PC-3 (cell line): Measurements from ENCODE around the gene SAFB. TPM values are rescaled to one million over a fixed set of nuclear protein-coding genes. Genes with fewer than 3 reads are reported as not detected.

Experiments used
- ATAC-seq: fragments of 200-7000 bp; cut with Tn5 transposase; 2 replicates; pipeline ENCODE4 v1.9.1; 2020; ENCODE audit warnings: mild to moderate bottlenecking, moderate library complexity
- BruUV-seq: library from RNA; stranded (reverse); fragments of 400-500 nt; replicated peaks from 2 replicates; lab custom pipeline; 2021; lab: Mats Ljungman, UMichigan
- CTCF ChIA-PET: fragments of 300-600 bp; sonication (Branson Sonifier 250); formaldehyde crosslinking; loops from one replicate; lab custom pipeline; 2022; ENCODE audit warnings: antibody characterized with exemption; lab: Charles Lee
- POLR2A ChIA-PET: fragments of 300-600 bp; sonication (Branson Sonifier 250); formaldehyde crosslinking; loops from one replicate; lab custom pipeline; 2022; ENCODE audit warnings: antibody characterized with exemption; ENCODE audit not compliant: unreplicated experiment; lab: Charles Lee
- DNase-seq: peaks from one replicate; pipeline ENCODE4 v3.0.0-alpha.2; 2015
- H2AFZ ChIP-seq: fragments of 300-600 bp; sonication (generic); 2 replicates; pipeline ENCODE4 v1.6.0; 2016; ENCODE audit warnings: antibody characterized with exemption, low read length
- H3F3A ChIP-seq: fragments of 300-600 bp; sonication (generic); one replicate; pipeline ENCODE4 v1.6.0; 2017; ENCODE audit warnings: antibody characterized with exemption, low read length, control low read depth, mild to moderate bottlenecking; ENCODE audit not compliant: unreplicated experiment
- H3K27ac ChIP-seq: fragments of 300-600 bp; sonication (generic); 2 replicates; pipeline ENCODE4 v1.5.1; 2016; ENCODE audit warnings: mild to moderate bottlenecking, low read length
- H3K27me3 ChIP-seq: fragments of 300-600 bp; sonication (generic); 2 replicates; pipeline ENCODE4 v1.6.1; 2016; ENCODE audit warnings: low read length, mixed read lengths
- H3K36me3 ChIP-seq: fragments of 300-600 bp; sonication (generic); 2 replicates; pipeline ENCODE4 v1.6.1; 2016; ENCODE audit warnings: low read depth, mixed run types, low read length, mixed read lengths
- H3K4me1 ChIP-seq: fragments of 300-600 bp; sonication (generic); 2 replicates; pipeline ENCODE4 v1.5.1; 2016; ENCODE audit warnings: low read length; ENCODE audit not compliant: insufficient read depth
- H3K4me2 ChIP-seq: fragments of 300-600 bp; sonication (generic); 2 replicates; pipeline ENCODE4 v1.6.0; 2016; ENCODE audit warnings: low read length
- H3K4me3 ChIP-seq: fragments of 300-600 bp; sonication (generic); 2 replicates; pipeline ENCODE4 v1.5.1; 2016; ENCODE audit warnings: mild to moderate bottlenecking, low read length, mixed read lengths
- H3K79me2 ChIP-seq: fragments of 300-600 bp; sonication (generic); 2 replicates; pipeline ENCODE4 v1.6.1; 2017; ENCODE audit warnings: low read length, mixed read lengths
- H3K9ac ChIP-seq: fragments of 300-600 bp; sonication (generic); 2 replicates; pipeline ENCODE4 v1.6.0; 2016; ENCODE audit warnings: mild to moderate bottlenecking, low read length
- H3K9me2 ChIP-seq: fragments of 300-600 bp; sonication (generic); replicated peaks from 2 replicates; pipeline ENCODE4 v1.6.1; 2016; ENCODE audit warnings: mixed run types, low read length, mixed read lengths
- H3K9me3 ChIP-seq: fragments of 300-600 bp; sonication (generic); 2 replicates; pipeline ENCODE4 v1.6.1; 2016; ENCODE audit warnings: low read length, mixed read lengths
- H4K20me1 ChIP-seq: fragments of 300-600 bp; sonication (generic); 2 replicates; pipeline ENCODE4 v1.6.1; 2016; ENCODE audit warnings: low read length, mixed read lengths
- CTCF ChIP-seq: fragments of 300-600 bp; sonication (generic); conservative IDR thresholded peaks from 2 replicates; pipeline ENCODE4 v1.5.1; 2017; ENCODE audit warnings: antibody characterized with exemption, low read depth, mild to moderate bottlenecking, low read length
- EZH2 ChIP-seq: fragments of 300-600 bp; sonication (generic); IDR thresholded peaks from one replicate; pipeline ENCODE4 v1.6.1; 2017; ENCODE audit warnings: antibody characterized with exemption, mild to moderate bottlenecking, low read length; ENCODE audit not compliant: unreplicated experiment
- EZH2phosphoT487 ChIP-seq: fragments of 300-600 bp; sonication (generic); IDR thresholded peaks from 2 replicates; pipeline ENCODE4 v1.6.1; 2018; ENCODE audit warnings: mild to moderate bottlenecking, antibody characterized with exemption, low read length, borderline replicate concordance
- intact Hi-C: fragments of 100-400 bp; cut with micrococcal nuclease; formaldehyde crosslinking; loops from 2 replicates; pipeline ENCODE4 v1.9.0; 2023
- total RNA-seq: library from RNA; depleted of rRNA; stranded (reverse); fragments of >200 nt; gene quantifications from 2 replicates; pipeline ENCODE4 v1.2.3, GENCODE V29; 2014

Gene SAFB
- total RNA-seq, 1 experiment from 2014 or later: 94.9 TPM

DNA sequence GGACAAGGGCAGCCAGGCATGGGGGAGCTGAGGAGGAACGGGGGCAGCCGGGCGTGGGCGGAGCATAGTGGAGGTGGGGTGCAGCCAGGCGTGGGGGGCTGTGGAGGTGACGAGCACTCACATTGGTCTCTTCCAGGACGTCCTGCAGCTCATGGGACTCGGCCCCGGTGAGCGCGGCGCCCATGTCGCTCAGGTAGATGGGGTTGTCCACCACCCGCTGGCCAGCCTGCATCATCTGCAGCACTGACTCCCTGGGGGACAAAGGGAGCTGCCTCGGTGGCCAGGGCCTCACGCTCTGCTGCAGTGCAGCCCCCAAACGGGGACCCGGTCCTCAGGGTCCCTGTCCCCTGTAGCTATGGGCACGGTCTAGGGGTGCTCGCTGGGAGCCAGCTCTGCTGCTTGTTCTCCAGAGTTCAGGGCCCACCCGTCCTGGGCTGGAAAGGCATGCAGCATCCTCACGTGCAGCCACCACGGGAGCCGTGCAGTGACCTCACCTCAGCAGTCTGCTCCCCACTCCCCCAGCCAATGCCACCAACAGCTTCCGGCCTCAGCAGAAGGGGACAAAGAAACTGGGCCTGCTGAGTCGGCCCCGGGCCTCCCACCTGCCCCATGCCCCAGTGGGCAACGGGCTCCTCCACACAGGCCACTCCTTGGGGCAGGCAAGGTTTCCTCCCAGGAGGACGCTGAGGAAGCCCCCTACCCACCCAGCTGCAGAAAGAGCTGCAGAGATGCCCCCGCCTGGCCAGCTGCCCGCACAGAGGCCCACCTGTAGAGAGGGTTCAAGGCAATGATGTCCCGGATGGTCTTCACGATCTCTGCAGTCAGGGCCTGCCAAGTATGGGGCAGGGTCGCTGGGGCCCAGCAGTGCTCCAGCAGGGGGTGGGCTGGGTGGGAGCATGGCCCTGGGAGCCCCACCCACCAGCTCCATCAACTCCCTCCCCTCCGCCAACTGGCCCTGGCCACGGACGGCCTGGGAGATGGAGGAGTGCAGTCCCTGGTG, 85.0 kb downstream of the SAFB start:
- TF ChIP-seq CTCF (no peak), EZH2phosphoT487 (no peak)
- H3K36me3 ChIP-seq: peaks cover 70% of the 10 kb centered on the region
- POLR2A ChIA-PET: no interaction called here

GRCh38 chr19:5711025-5711424, 88.1 kb downstream of the SAFB start:
- Histone ChIP-seq H3K36me3 (peaks cover 61% of the 10 kb centered on the region), H3K9ac (no peak overlapping the region), H3K9me3 (no peaks in the 10 kb centered on the region), H3K4me1 (no peaks in the 10 kb centered on the region), H3K27ac (no peak overlapping the region), H3K79me2 (peaks cover 23% of the 10 kb centered on the region), H4K20me1 (peaks cover 3% of the 10 kb centered on the region; the same call in 1 of the 2 replicates), H3K9me2 (no peaks in the 10 kb centered on the region), H2AFZ (no peak overlapping the region), H3F3A (no peaks in the 10 kb centered on the region), H3K27me3 (no peaks in the 10 kb centered on the region), H3K4me2 (no peak overlapping the region), H3K4me3 (no peak overlapping the region)
- CTCF ChIA-PET: no interaction called here
- no peak for DNase-seq
- POLR2A ChIA-PET: no interaction called here
- no peak for ATAC-seq
- intact Hi-C loops: no loop called here
- TF ChIP-seq EZH2 (no peak), EZH2phosphoT487 (no peak), CTCF (no peak)
- TSS peak; percentile 1 for BruUV-seq

More for the DNA sequence above, 85.0 kb downstream of the SAFB start:
- Histone ChIP-seq H2AFZ (no peak overlapping the region), H4K20me1 (no peaks in the 10 kb centered on the region), H3K9me2 (no peaks in the 10 kb centered on the region), H3K27me3 (no peaks in the 10 kb centered on the region), H3K9ac (no peak overlapping the region), H3K9me3 (no peaks in the 10 kb centered on the region), H3K27ac (no peak overlapping the region), H3K4me1 (0 out of 2 replicates have a peak, but pooled peaks cover 6% of the 10 kb centered on the region), H3K79me2 (no peaks in the 10 kb centered on the region), H3K4me2 (no peak overlapping the region), H3F3A (no peaks in the 10 kb centered on the region), H3K4me3 (no peak overlapping the region)
- DNase-seq (no peak), ATAC-seq (no peak)
- CTCF ChIA-PET: no interaction called here
- BruUV-seq: no TSS peak
- intact Hi-C loops: no loop called here

- H3K4me1 ChIP-seq: no peaks in the 10 kb centered on the region
- no peak overlapping the region for H3K4me3 ChIP-seq
- no peak overlapping the region for H2AFZ ChIP-seq
- no peaks in the 10 kb centered on the region for H3F3A ChIP-seq
- no peak overlapping the region for H3K27ac ChIP-seq
- peaks cover 56% of the 10 kb centered on the region for H3K36me3 ChIP-seq
- no TSS peak for BruUV-seq
- no peaks in the 10 kb centered on the region for H3K9me2 ChIP-seq
- H3K27me3 ChIP-seq: no peaks in the 10 kb centered on the region
- ATAC-seq (no peak), DNase-seq (no peak)
- no peak overlapping the region for H3K4me2 ChIP-seq
- intact Hi-C loops: no loop called here
- CTCF ChIA-PET: no interaction called here
- H3K9me3 ChIP-seq: no peaks in the 10 kb centered on the region
- POLR2A ChIA-PET: no interaction called here
- peaks cover 30% of the 10 kb centered on the region for H3K79me2 ChIP-seq
- H4K20me1 ChIP-seq: peaks cover 8% of the 10 kb centered on the region; the same call in 1 of the 2 replicates
- H3K9ac ChIP-seq: no peak overlapping the region
- TF ChIP-seq CTCF (no peak), EZH2 (no peak), EZH2phosphoT487 (no peak)
These were observed 88.9 kb downstream of the SAFB start for GRCh38 chr19:5711713-5712161.
